Measurements from ENCODE around the gene DNAJB6.

DNA sequence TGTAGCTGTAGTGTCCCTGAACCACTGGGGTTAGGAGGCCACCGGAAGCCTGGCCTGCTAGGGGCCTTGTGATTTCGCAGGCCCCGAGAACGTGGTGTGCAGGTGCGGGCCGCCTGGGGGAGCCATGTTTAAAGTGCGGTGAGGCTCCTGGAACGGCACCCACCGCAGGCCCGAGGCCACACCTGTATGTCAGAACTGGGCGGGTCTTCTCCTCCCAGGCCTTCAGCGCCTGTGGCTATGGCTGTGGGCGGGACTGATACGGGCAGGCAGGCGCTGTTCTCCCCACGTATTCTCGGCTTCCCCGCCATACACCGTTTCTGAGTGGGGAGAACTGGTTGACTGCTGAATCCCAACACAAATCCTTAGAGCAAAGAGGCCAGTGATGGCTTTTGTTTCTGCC lies 74.8 kb downstream of the DNAJB6 start:
- TF ChIP-seq SUZ12 (IDR thresholded peaks at IDR 0.05), result no peak
- TF ChIP-seq, protein P1, sequence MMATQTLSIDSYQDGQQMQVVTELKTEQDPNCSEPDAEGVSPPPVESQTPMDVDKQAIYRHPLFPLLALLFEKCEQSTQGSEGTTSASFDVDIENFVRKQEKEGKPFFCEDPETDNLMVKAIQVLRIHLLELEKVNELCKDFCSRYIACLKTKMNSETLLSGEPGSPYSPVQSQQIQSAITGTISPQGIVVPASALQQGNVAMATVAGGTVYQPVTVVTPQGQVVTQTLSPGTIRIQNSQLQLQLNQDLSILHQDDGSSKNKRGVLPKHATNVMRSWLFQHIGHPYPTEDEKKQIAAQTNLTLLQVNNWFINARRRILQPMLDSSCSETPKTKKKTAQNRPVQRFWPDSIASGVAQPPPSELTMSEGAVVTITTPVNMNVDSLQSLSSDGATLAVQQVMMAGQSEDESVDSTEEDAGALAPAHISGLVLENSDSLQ (IDR thresholded peaks at IDR 0.05), result no peak
- no peak for TF ChIP-seq TARDBP (IDR thresholded peaks at IDR 0.05)
- no peak for TF ChIP-seq HDGF (IDR thresholded peaks at IDR 0.05; ENCODE audit: borderline replicate concordance)
- no peak for TF ChIP-seq SP1 (IDR thresholded peaks at IDR 0.05)
- no peak for TF ChIP-seq NFRKB (IDR thresholded peaks at IDR 0.05)
- TF ChIP-seq L3MBTL2 (conservative IDR thresholded peaks at IDR 0.05), result no peak
- TF ChIP-seq FOXK2 (IDR thresholded peaks at IDR 0.05), result no peak
- TF ChIP-seq CTBP1 (IDR thresholded peaks at IDR 0.05; ENCODE audit: borderline replicate concordance), result no peak
- no peak for TF ChIP-seq ELF4 (IDR thresholded peaks at IDR 0.05)
- no peak for TF ChIP-seq ARNT (IDR thresholded peaks at IDR 0.05)
